ENCODE results near the gene VAV3.

GRCh38 chr1:107525961-107526360 is 439.0 kb downstream of the VAV3 start:
- TF ChIP-seq EP300 (IDR thresholded peaks at IDR 0.05) = no peak
- TF ChIP-seq CTCF (IDR thresholded peaks at IDR 0.05) = no peak
- TF ChIP-seq POLR2A (IDR thresholded peaks at IDR 0.05) = no peak
